Measurements from ENCODE around the gene HTR4. TPM values are rescaled to one million over a fixed set of nuclear protein-coding genes. Genes with fewer than 3 reads are reported as not detected.

HTR4 gene
- total RNA-seq, 1 experiment from 2014 or later: not detected

GRCh38 chr5:148497757-148498156 lies 156.6 kb downstream of the HTR4 start:
- Histone ChIP-seq H3K9ac (ENCODE audit: extremely low read depth, insufficient read length, low read length) (no peak overlapping the region), H2BK120ac (ENCODE audit: low read depth, low read length, poor library complexity, severe bottlenecking) (no peak overlapping the region), H3K79me1 (ENCODE audit: insufficient read depth, low read depth, low read length, poor library complexity, severe bottlenecking) (no peaks in the 10 kb centered on the region), H2BK12ac (ENCODE audit: insufficient read length, low read depth, low read length) (no peak overlapping the region), H3T11ph (ENCODE audit: low read length) (no peak overlapping the region), H3K4ac (ENCODE audit: low read depth, low read length) (no peak overlapping the region), H3K4me1 (ENCODE audit: insufficient read depth, low read length) (no peaks in the 10 kb centered on the region), H3K79me2 (ENCODE audit: insufficient read depth, low read length) (no peaks in the 10 kb centered on the region), H2BK20ac (ENCODE audit: low read depth, low read length, poor library complexity, severe bottlenecking) (no peak overlapping the region), H2AK5ac (ENCODE audit: insufficient read length, low read length) (no peak overlapping the region), H3K23me2 (ENCODE audit: insufficient read length, low read depth, low read length, poor library complexity, severe bottlenecking) (no peaks in the 10 kb centered on the region), H3K9me3 (ENCODE audit: control insufficient read depth, low read depth, low read length) (no peaks in the 10 kb centered on the region), H4K20me1 (ENCODE audit: control insufficient read depth, insufficient read depth, insufficient read length) (no peaks in the 10 kb centered on the region), H2BK5ac (ENCODE audit: insufficient read length, low read length) (no peak overlapping the region), H2BK15ac (ENCODE audit: low read depth, low read length) (no peak overlapping the region), H3K27ac (ENCODE audit: insufficient read length, low read depth, low read length) (no peak overlapping the region), H3K14ac (ENCODE audit: insufficient read depth, low read length) (no peak overlapping the region), H3K56ac (ENCODE audit: insufficient read length, low read depth, low read length) (no peak overlapping the region), H3K18ac (ENCODE audit: insufficient read length, low read depth, low read length) (no peak overlapping the region), H4K8ac (replicated peaks; ENCODE audit: insufficient read length, low read depth, low read length) (no peak overlapping the region), H4K91ac (ENCODE audit: insufficient read length, low read depth, low read length) (no peak overlapping the region), H3K23ac (ENCODE audit: insufficient read length, low read depth, low read length) (no peak overlapping the region), H3K4me2 (ENCODE audit: insufficient read depth, insufficient read length, low read length) (no peak overlapping the region), H4K5ac (ENCODE audit: insufficient read length, low read depth, low read length) (no peak overlapping the region), H3K27me3 (ENCODE audit: insufficient read depth, low read length) (no peaks in the 10 kb centered on the region), H2AFZ (ENCODE audit: low read length) (no peak overlapping the region)
- no peaks in the 10 kb centered on the region; a peak in 1 of 7 replicates for H3K36me3 Mint-ChIP-seq (ENCODE audit: insufficient read depth in 1 of 3, low read depth in 3 of 3)
- H3K27me3 Mint-ChIP-seq (ENCODE audit: low read depth): peaks cover 15% of the 10 kb centered on the region
- H3K4me1 Mint-ChIP-seq: peaks cover 3 to 4% of the 10 kb centered on the region in 2 experiments
- no peak for TF ChIP-seq CTCF (conservative IDR thresholded peaks at IDR 0.05)
- no CpG with 5 or more reads among the region's 1 CpG for WGBS (ENCODE audit: extremely low coverage, insufficient read length, low lambda C conversion rate)
- H3K9me3 Mint-ChIP-seq: no peaks in the 10 kb centered on the region
- DNase-seq: no peak
- H3K27ac Mint-ChIP-seq: no peak overlapping the region
- H3K4me3 Mint-ChIP-seq: no peak overlapping the region
